Activated CD8-positive, alpha-beta T cell treated with anti-CD3 and anti-CD28 coated beads for 36 hours (primary cell): ENCODE results near the gene CD248. TPM values are rescaled to one million over a fixed set of nuclear protein-coding genes. Genes with fewer than 3 reads are reported as not detected.
A peak's percentile ranks its signal among the peaks of the same experiment; 100 is the strongest.

Experiments used
- ATAC-seq: fragments of 200-7000 bp; cut with Tn5 transposase; one replicate; pipeline ENCODE4 v1.10.0; 2021; ENCODE audit warnings: mild to moderate bottlenecking, moderate library complexity
- CTCF ChIA-PET: fragments of 350-600 bp; sonication (Branson Sonifier 250); formaldehyde crosslinking; loops from one replicate; lab custom pipeline; 2021; ENCODE audit warnings: antibody characterized with exemption; lab: Charles Lee
- POLR2A ChIA-PET: fragments of 350-600 bp; sonication (Branson Sonifier 250); formaldehyde crosslinking; loops from one replicate; lab custom pipeline; 2021; ENCODE audit warnings: antibody characterized with exemption; lab: Charles Lee
- DNase-seq: peaks from one replicate; pipeline ENCODE4 v3.0.0-alpha.2; 2020
- H3K27ac Mint-ChIP-seq: one replicate; pipeline ENCODE4 v1.8.0; 2021; ENCODE audit warnings: mild to moderate bottlenecking, mixed read lengths
- H3K27me3 Mint-ChIP-seq: one replicate; pipeline ENCODE4 v1.8.0; 2021; ENCODE audit warnings: mixed read lengths
- H3K36me3 Mint-ChIP-seq: one replicate; pipeline ENCODE4 v1.8.0; 2021; ENCODE audit warnings: low read depth, mixed read lengths
- H3K4me1 Mint-ChIP-seq: one replicate; pipeline ENCODE4 v1.8.0; 2021; ENCODE audit warnings: low read depth, mixed read lengths
- H3K4me3 Mint-ChIP-seq: one replicate; pipeline ENCODE4 v1.8.0; 2021; ENCODE audit warnings: mild to moderate bottlenecking, moderate library complexity, mixed read lengths
- H3K9me3 Mint-ChIP-seq: one replicate; pipeline ENCODE4 v1.8.0; 2021; ENCODE audit warnings: mixed read lengths
- CTCF ChIP-seq: fragments of 200-600 bp; IDR thresholded peaks from one replicate; pipeline ENCODE4 v1.8.0; 2022; ENCODE audit warnings: antibody characterized with exemption, mild to moderate bottlenecking
- intact Hi-C: fragments of 100-400 bp; cut with micrococcal nuclease; formaldehyde crosslinking; loops from one replicate; pipeline ENCODE4 v1.10.0; 2022
- total RNA-seq, 2 experiments: library from RNA; stranded (reverse); gene quantifications; one replicate each; pipeline ENCODE4 v1.2.3, GENCODE V29; 2021

The CD248 gene
- total RNA-seq, 2 experiments from 2014 or later = 16.3 to 16.8 TPM

DNA sequence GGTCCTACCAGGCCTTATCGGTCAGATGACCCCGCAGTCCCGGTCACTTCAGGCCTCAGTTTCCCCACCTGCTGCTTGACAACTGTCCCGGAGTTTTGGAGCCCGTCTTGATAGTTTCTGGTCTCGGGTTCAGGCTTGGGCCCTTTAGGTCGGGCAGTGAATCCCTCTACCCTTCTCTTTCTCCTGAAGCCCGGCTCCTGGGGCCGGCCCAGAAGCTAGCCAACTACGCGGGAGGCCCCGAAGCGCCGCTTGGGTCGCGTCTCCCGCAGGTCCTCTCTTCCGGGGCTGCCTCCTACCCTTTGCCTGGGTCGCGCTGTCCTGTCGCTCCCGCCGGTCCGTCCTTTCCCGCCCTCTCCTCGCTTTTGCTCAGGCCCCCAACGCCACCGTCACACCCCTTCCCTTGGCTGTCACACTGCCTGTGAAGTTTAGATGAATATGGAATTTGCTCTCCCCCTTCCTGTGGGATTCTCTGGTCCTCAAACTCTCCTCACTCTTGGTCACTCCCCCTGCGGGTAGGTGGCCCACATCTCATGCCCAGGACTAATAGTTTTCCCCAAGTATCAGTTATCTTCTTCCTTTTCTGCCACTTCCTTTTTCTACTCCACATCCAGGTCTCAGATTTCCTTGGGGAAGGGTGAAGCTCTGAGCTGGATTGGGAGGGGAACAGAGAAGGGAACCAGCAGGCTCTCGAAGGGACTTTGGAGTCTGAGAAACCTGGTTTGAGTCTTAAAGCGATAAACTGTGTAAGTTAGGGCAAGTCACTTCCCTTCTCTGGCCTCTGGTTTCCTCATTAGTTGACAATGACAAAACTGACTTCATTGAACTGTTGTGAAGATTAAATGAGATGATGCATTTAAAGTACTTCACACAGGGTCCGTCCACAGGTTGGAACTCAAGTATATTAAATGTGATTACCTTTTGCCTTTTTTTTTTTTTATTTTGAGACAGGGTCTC, 47.6 kb downstream of the CD248 start:
- ChIA-PET CTCF (interaction anchor here (0.9 to 7.6 kb wide), 2 partner anchors 12 to 20 kb away, joined by 4 to 37 read pairs; partner anchors contain the start of gene YIF1A), POLR2A (interaction anchor here (1.2 to 6.4 kb wide), 6 partner anchors 11 to 47 kb away, joined by 4 to 76 read pairs (median 6); partner anchors contain the start of gene CNIH2)
- Mint-ChIP-seq H3K9me3 (no peaks in the 10 kb centered on the region), H3K27me3 (no peaks in the 10 kb centered on the region), H3K36me3 (peaks cover 45% of the 10 kb centered on the region), H3K4me3 (peak overlapping the region; percentile 91), H3K27ac (peak overlapping the region; percentile 98), H3K4me1 (peaks cover 29% of the 10 kb centered on the region)
- DNase-seq (peak; percentile 27), ATAC-seq (no peak)
- intact Hi-C loops = no loop called here
- TF ChIP-seq CTCF = peak; percentile 22

GRCh38 chr11:66268244-66268951, 48.4 kb downstream of the CD248 start, which contains the start of gene RAB1B:
Gene RAB1B, plus strand, starts transcription at chr11:66268639. Its CDS starts 41 bp downstream, at chr11:66268680.
- H3K36me3 Mint-ChIP-seq = peaks cover 43% of the 10 kb centered on the region
- peak; percentile 100 for DNase-seq
- intact Hi-C loops = no loop called here
- H3K4me3 Mint-ChIP-seq = peak within 1 kb of the TSS; percentile 91
- H3K27me3 Mint-ChIP-seq = no peaks in the 10 kb centered on the region
- TF ChIP-seq CTCF = no peak
- no peaks in the 10 kb centered on the region for H3K9me3 Mint-ChIP-seq
- peak within 1 kb of the TSS; percentile 98 for H3K27ac Mint-ChIP-seq
- peak; percentile 87 for ATAC-seq
- ChIA-PET POLR2A (interaction anchor here (0.6 to 6.4 kb wide), 11 partner anchors 10 to 161 kb away, joined by 3 to 76 read pairs (median 5); partner anchors contain the start of genes CD248 and CNIH2), CTCF (interaction anchor here (0.9 to 7.6 kb wide), 5 partner anchors 13 to 171 kb away, joined by 3 to 37 read pairs (median 4); partner anchors contain the start of gene YIF1A)
- peaks cover 29% of the 10 kb centered on the region for H3K4me1 Mint-ChIP-seq

DNA sequence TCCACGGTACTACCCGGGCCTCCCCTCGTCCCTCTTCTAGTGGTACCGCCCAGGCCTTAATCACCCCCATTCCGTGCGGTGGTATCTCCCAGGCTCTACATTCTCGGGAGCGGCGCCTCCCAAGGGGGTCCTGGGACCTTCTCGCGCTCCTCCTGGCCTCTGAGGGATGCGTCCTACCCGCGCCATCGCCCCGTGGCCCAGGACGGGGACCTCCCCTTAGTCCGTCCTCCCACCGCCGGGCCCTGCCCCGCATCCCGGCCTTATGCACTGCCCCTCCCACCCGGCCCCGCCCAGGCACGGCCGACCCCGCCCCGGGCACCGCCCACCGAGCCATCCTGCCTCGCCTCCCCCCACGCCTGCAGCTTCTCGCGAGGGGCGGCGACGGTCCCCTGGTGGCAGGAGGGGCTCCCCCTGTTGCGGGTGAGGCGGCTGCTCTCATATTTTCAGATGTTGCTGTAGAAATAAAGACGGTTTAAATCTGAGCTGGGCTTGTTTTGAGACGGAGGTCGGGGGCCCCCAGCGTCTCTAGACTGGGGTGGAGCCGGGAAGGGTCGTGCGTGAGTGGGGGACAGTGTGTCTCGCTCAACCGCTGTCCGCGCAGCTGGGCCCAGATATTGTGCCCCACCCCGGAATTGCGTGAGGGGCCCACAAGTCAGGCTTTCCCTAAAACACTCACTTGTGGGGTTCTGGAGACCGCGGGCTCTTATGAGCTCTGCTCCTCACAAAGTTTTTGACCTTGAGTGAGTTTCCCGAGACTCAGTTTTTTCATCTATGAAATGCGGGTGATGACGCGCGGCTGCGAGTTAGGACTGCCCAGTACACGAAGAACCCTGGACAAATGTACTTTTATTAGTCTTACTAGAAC, 49.2 kb downstream of the CD248 start:
- no peaks in the 10 kb centered on the region for H3K9me3 Mint-ChIP-seq
- POLR2A ChIA-PET = interaction anchor here (0.6 to 6.4 kb wide), 12 partner anchors 9 to 340 kb away, joined by 3 to 76 read pairs (median 5); partner anchors contain the start of genes CD248 and CNIH2
- H3K4me3 Mint-ChIP-seq = peak overlapping the region; percentile 91
- peaks cover 36% of the 10 kb centered on the region for H3K36me3 Mint-ChIP-seq
- intact Hi-C loops = no loop called here
- TF ChIP-seq CTCF = no peak
- peak overlapping the region; percentile 98 for H3K27ac Mint-ChIP-seq
- CTCF ChIA-PET = interaction anchor here (0.9 to 7.6 kb wide), 6 partner anchors 14 to 172 kb away, joined by 3 to 37 read pairs (median 4); partner anchors contain the start of gene YIF1A
- DNase-seq (peak; percentile 93), ATAC-seq (peak; percentile 71)
- H3K27me3 Mint-ChIP-seq = no peaks in the 10 kb centered on the region
- peaks cover 26% of the 10 kb centered on the region for H3K4me1 Mint-ChIP-seq

DNA sequence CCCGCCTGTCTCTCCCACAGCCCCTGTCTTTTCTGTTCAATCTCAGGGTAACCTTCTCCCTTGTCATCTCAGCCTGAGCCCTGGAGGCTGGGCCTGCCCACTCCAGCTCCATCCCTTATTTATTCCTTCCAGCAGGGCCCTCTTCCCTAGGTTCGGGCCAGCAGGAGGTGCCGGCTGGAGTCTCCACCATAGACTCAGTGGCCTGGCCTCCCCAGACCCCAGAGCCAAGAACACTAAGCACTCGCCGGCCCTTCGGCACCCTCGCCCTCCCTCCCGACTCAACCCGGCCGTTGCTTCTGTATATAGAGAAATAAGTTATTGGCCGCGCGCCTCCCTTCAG, 49.8 kb downstream of the CD248 start:
- H3K9me3 Mint-ChIP-seq = no peaks in the 10 kb centered on the region
- ATAC-seq (no peak), DNase-seq (no peak)
- peaks cover 36% of the 10 kb centered on the region for H3K36me3 Mint-ChIP-seq
- H3K27me3 Mint-ChIP-seq = no peaks in the 10 kb centered on the region
- peak overlapping the region; percentile 74 for H3K27ac Mint-ChIP-seq
- H3K4me3 Mint-ChIP-seq = peak overlapping the region; percentile 91
- no peak for TF ChIP-seq CTCF
- POLR2A ChIA-PET = interaction anchor here (0.8 to 6.4 kb wide), 8 partner anchors 8 to 340 kb away, joined by 3 to 76 read pairs (median 6); partner anchors contain the start of genes CD248 and CNIH2
- peaks cover 25% of the 10 kb centered on the region for H3K4me1 Mint-ChIP-seq
- intact Hi-C loops = no loop called here
- CTCF ChIA-PET = interaction anchor here (1.2 to 7.6 kb wide), 5 partner anchors 8 to 172 kb away, joined by 3 to 37 read pairs (median 3); no protein-coding TSS in a partner anchor
